ENCODE results near the gene PIP5K1A.
"Not testable (repeated sequence)": the region's sequence is repeated elsewhere in the genome, so short reads cannot be mapped to it uniquely, and the experiment has no call there.

Gene PIP5K1A

GRCh38 chr1:151273924-151274466, 75.6 kb downstream of the PIP5K1A start:
- no peak for DNase-seq
- H3K27ac Mint-ChIP-seq: no peak overlapping the region
- peaks cover 10% of the 10 kb centered on the region for H3K27me3 Mint-ChIP-seq (ENCODE audit: low read depth, poor library complexity)
- TF ChIP-seq CTCF (IDR thresholded peaks at IDR 0.05): no peak
- H3K4me1 Mint-ChIP-seq: no peaks in the 10 kb centered on the region
- H3K9me3 Mint-ChIP-seq: no peaks in the 10 kb centered on the region
- H3K4me3 Mint-ChIP-seq: no peak overlapping the region
- peaks cover 30% of the 10 kb centered on the region for H3K36me3 Mint-ChIP-seq (ENCODE audit: low read depth)

GRCh38 chr1:151275341-151275740, 77.0 kb downstream of the PIP5K1A start:
- peaks cover 22% of the 10 kb centered on the region for H3K36me3 Mint-ChIP-seq (ENCODE audit: low read depth)
- not testable (repeated sequence) for DNase-seq, H3K4me3 Mint-ChIP-seq, H3K9me3 Mint-ChIP-seq, H3K4me1 Mint-ChIP-seq, H3K27ac Mint-ChIP-seq
- H3K27me3 Mint-ChIP-seq (ENCODE audit: low read depth, poor library complexity): peaks cover 10% of the 10 kb centered on the region

- peaks cover 13% of the 10 kb centered on the region for H3K27me3 Mint-ChIP-seq (ENCODE audit: low read depth, poor library complexity)
- H3K36me3 Mint-ChIP-seq (ENCODE audit: low read depth): peaks cover 13% of the 10 kb centered on the region
- no peaks in the 10 kb centered on the region for H3K9me3 Mint-ChIP-seq
- H3K4me3 Mint-ChIP-seq: no peak overlapping the region
- TF ChIP-seq CTCF (IDR thresholded peaks at IDR 0.05): no peak
- DNase-seq: no peak
- no peaks in the 10 kb centered on the region for H3K4me1 Mint-ChIP-seq
- no peak overlapping the region for H3K27ac Mint-ChIP-seq
Observed at GRCh38 chr1:151277249-151277648, 78.9 kb downstream of the PIP5K1A start.

- Mint-ChIP-seq H3K4me3 (peak overlapping the region; percentile 93), H3K4me1 (peaks cover 29% of the 10 kb centered on the region), H3K36me3 (ENCODE audit: low read depth) (no peaks in the 10 kb centered on the region), H3K27ac (peak overlapping the region; percentile 100), H3K27me3 (ENCODE audit: low read depth, poor library complexity) (peaks cover 17% of the 10 kb centered on the region), H3K9me3 (no peaks in the 10 kb centered on the region)
- no peak for TF ChIP-seq CTCF (IDR thresholded peaks at IDR 0.05)
- DNase-seq: peak; percentile 94
Observed at GRCh38 chr1:151281225-151281968, 83.0 kb downstream of the PIP5K1A start.

- no peak for TF ChIP-seq CTCF (IDR thresholded peaks at IDR 0.05)
- no peaks in the 10 kb centered on the region for H3K9me3 Mint-ChIP-seq
Observed at GRCh38 chr1:151281969-151282882, 83.9 kb downstream of the PIP5K1A start, which contains the start of gene ZNF687. Gene ZNF687, plus strand, starts transcription at chr1:151282299. Its CDS starts 3,993 bp downstream, at chr1:151286292.

More at GRCh38 chr1:151281969-151282882, 83.9 kb downstream of the PIP5K1A start, which contains the start of gene ZNF687:
- Mint-ChIP-seq H3K36me3 (ENCODE audit: low read depth) (peaks cover 5% of the 10 kb centered on the region), H3K4me3 (peak within 1 kb of the TSS; percentile 93), H3K27me3 (ENCODE audit: low read depth, poor library complexity) (peaks cover 17% of the 10 kb centered on the region), H3K27ac (peak within 1 kb of the TSS; percentile 100), H3K4me1 (peaks cover 29% of the 10 kb centered on the region)
- peak; percentile 99 for DNase-seq

Measured in nephron progenitor cell (in vitro differentiated cells).